Lower lobe of right lung (tissue), 2 donors: ENCODE data around the gene STOX2. TPM values are rescaled to one million over a fixed set of nuclear protein-coding genes. Genes with fewer than 3 reads are reported as not detected.
"Not testable (repeated sequence)": the region's sequence is repeated elsewhere in the genome, so short reads cannot be mapped to it uniquely, and the experiment has no call there.

Experiments used
- ATAC-seq, 2 donors: fragments of 200-7000 bp; cut with Tn5 transposase; one replicate each; pipeline ENCODE4 v1.9.1; 2020 to 2022; ENCODE audit warnings: mild to moderate bottlenecking in 2 of 2, moderate library complexity in 2 of 2
- DNase-seq: peaks from one replicate; pipeline ENCODE4 v3.0.0-alpha.2; 2020
- H3K27ac ChIP-seq: fragments of 200-600 bp; one replicate; pipeline ENCODE4 v1.8.0; 2022
- H3K27me3 ChIP-seq: fragments of 200-600 bp; one replicate; pipeline ENCODE4 v1.8.0; 2022; ENCODE audit warnings: low read depth
- H3K36me3 ChIP-seq: fragments of 200-600 bp; one replicate; pipeline ENCODE4 v1.8.0; 2022; ENCODE audit warnings: mild to moderate bottlenecking
- H3K4me1 ChIP-seq: fragments of 200-600 bp; one replicate; pipeline ENCODE4 v1.8.0; 2022
- H3K4me3 ChIP-seq: fragments of 200-600 bp; one replicate; pipeline ENCODE4 v1.8.0; 2022; ENCODE audit warnings: mild to moderate bottlenecking
- H3K9me3 ChIP-seq: fragments of 200-600 bp; one replicate; pipeline ENCODE4 v1.8.0; 2022
- CTCF ChIP-seq: fragments of 200-600 bp; IDR thresholded peaks from one replicate; pipeline ENCODE4 v1.8.0; 2022; ENCODE audit warnings: antibody characterized with exemption, mild to moderate bottlenecking
- intact Hi-C: fragments of 100-400 bp; cut with DNase I; formaldehyde crosslinking; loops from one replicate; pipeline ENCODE4 v1.11.0; 2022
- total RNA-seq: library from RNA; stranded (reverse); fragmentation: NEBNext Ultra II Directional; extraction: Animal tissue kit (Norgen Biotek cat#: 25700); gene quantifications from one replicate; pipeline ENCODE4 v1.2.1, GENCODE V29; 2021
- donor health status: DM: no; HTN: yes; CAD: no; lungs with severe emphysema.

The STOX2 gene
- total RNA-seq, 1 donor from 2014 or later = 12.8 TPM

GRCh38 chr4:183950536-183950935 lies 45.4 kb downstream of the STOX2 start:
- H3K27ac ChIP-seq = no peak overlapping the region

GRCh38 chr4:183952652-183953051 lies 47.5 kb downstream of the STOX2 start:
- intact Hi-C loops, DNase-seq: not testable (repeated sequence)

More at GRCh38 chr4:183950536-183950935, 45.4 kb downstream of the STOX2 start:
- intact Hi-C loops = no loop called here
- TF ChIP-seq CTCF = no peak
- DNase-seq = no peak
- no peaks in the 10 kb centered on the region for H3K36me3 ChIP-seq
- no peak for ATAC-seq
- H3K9me3 ChIP-seq = no peaks in the 10 kb centered on the region
- no peak overlapping the region for H3K4me3 ChIP-seq
- no peaks in the 10 kb centered on the region for H3K27me3 ChIP-seq
- H3K4me1 ChIP-seq = no peaks in the 10 kb centered on the region

GRCh38 chr4:183959319-183960045 lies 54.4 kb downstream of the STOX2 start:
- no peak overlapping the region for H3K4me3 ChIP-seq
- ATAC-seq = no peak

More at GRCh38 chr4:183952652-183953051, 47.5 kb downstream of the STOX2 start:
- H3K9me3 ChIP-seq, H3K4me1 ChIP-seq, H3K27me3 ChIP-seq, H3K4me3 ChIP-seq, H3K27ac ChIP-seq, H3K36me3 ChIP-seq, ATAC-seq: not testable (repeated sequence)

GRCh38 chr4:183960046-183960420 lies 54.9 kb downstream of the STOX2 start:
- ATAC-seq = peak; percentile 41 to 60

More at GRCh38 chr4:183959319-183960045, 54.4 kb downstream of the STOX2 start:
- TF ChIP-seq CTCF = no peak
- no peaks in the 10 kb centered on the region for H3K9me3 ChIP-seq
- H3K36me3 ChIP-seq = no peaks in the 10 kb centered on the region
- H3K27ac ChIP-seq = no peak overlapping the region
- DNase-seq = no peak
- H3K4me1 ChIP-seq = peaks cover 5% of the 10 kb centered on the region
- intact Hi-C loops = no loop called here
- no peaks in the 10 kb centered on the region for H3K27me3 ChIP-seq

GRCh38 chr4:183960962-183961541 lies 55.9 kb downstream of the STOX2 start:
- DNase-seq (no peak), ATAC-seq (no peak)
- H3K4me1 ChIP-seq = peaks cover 5% of the 10 kb centered on the region
- no peak for TF ChIP-seq CTCF
- no peaks in the 10 kb centered on the region for H3K27me3 ChIP-seq
- H3K4me3 ChIP-seq = no peak overlapping the region
- no peaks in the 10 kb centered on the region for H3K36me3 ChIP-seq
- no peak overlapping the region for H3K27ac ChIP-seq
- intact Hi-C loops = no loop called here
- H3K9me3 ChIP-seq = no peaks in the 10 kb centered on the region

More at GRCh38 chr4:183960046-183960420, 54.9 kb downstream of the STOX2 start:
- TF ChIP-seq CTCF = no peak
- intact Hi-C loops = no loop called here
- Histone ChIP-seq H3K9me3 (no peaks in the 10 kb centered on the region), H3K27me3 (no peaks in the 10 kb centered on the region), H3K4me1 (peaks cover 5% of the 10 kb centered on the region), H3K36me3 (no peaks in the 10 kb centered on the region), H3K4me3 (no peak overlapping the region), H3K27ac (no peak overlapping the region)
- no peak for DNase-seq

GRCh38 chr4:183961795-183962194 lies 56.7 kb downstream of the STOX2 start:
- Histone ChIP-seq H3K4me3 (no peak overlapping the region), H3K9me3 (no peaks in the 10 kb centered on the region), H3K27ac (no peak overlapping the region), H3K27me3 (no peaks in the 10 kb centered on the region), H3K36me3 (no peaks in the 10 kb centered on the region), H3K4me1 (peaks cover 5% of the 10 kb centered on the region)
- DNase-seq = no peak
- intact Hi-C loops = no loop called here
- no peak for ATAC-seq
- TF ChIP-seq CTCF = no peak
